OCI-LY7 (cell line): ENCODE data around the gene SESN2. TPM values are rescaled to one million over a fixed set of nuclear protein-coding genes. Genes with fewer than 3 reads are reported as not detected.

Source experiments
- BruUV-seq: library from RNA; stranded (reverse); fragments of 400-500 nt; replicated peaks from 2 replicates; lab custom pipeline; 2021; lab: Mats Ljungman, UMichigan
- CTCF ChIA-PET: fragments of 300-600 bp; sonication (Branson Sonifier 250); formaldehyde crosslinking; loops from one replicate; lab custom pipeline; 2022; ENCODE audit warnings: antibody characterized with exemption; ENCODE audit not compliant: unreplicated experiment; lab: Charles Lee
- POLR2A ChIA-PET: fragments of 300-600 bp; sonication (Branson Sonifier 250); formaldehyde crosslinking; loops from one replicate; lab custom pipeline; 2022; ENCODE audit warnings: antibody characterized with exemption; lab: Charles Lee
- DNase-seq: peaks from one replicate; pipeline ENCODE4 v3.0.0-alpha.2; 2015; ENCODE audit warnings: low spot score
- H2AFZ ChIP-seq: fragments of 200-600 bp; sonication (generic), shearing (Covaris generic); 2 replicates; pipeline ENCODE4 v1.6.1; 2014; ENCODE audit warnings: mild to moderate bottlenecking, antibody characterized with exemption, low read length, moderate library complexity
- H3K27ac ChIP-seq: fragments of 200-600 bp; sonication (generic); 2 replicates; pipeline ENCODE4 v1.5.1; 2014; ENCODE audit warnings: mixed run types, low read depth, mild to moderate bottlenecking, moderate library complexity, low read length, inconsistent platforms; ENCODE audit not compliant: poor library complexity, severe bottlenecking
- H3K36me3 ChIP-seq: fragments of 200-600 bp; sonication (generic); 2 replicates; pipeline ENCODE4 v1.6.1; 2014; ENCODE audit warnings: mild to moderate bottlenecking, antibody characterized with exemption, low read length, moderate library complexity, mixed read lengths; ENCODE audit not compliant: insufficient read depth
- H3K4me1 ChIP-seq: fragments of 200-600 bp; sonication (generic); 2 replicates; pipeline ENCODE4 v1.5.1; 2014; ENCODE audit warnings: mild to moderate bottlenecking, low read length; ENCODE audit not compliant: insufficient read depth, poor library complexity, severe bottlenecking
- H3K4me2 ChIP-seq: fragments of 200-600 bp; sonication (generic); 2 replicates; pipeline ENCODE4 v1.6.1; 2014; ENCODE audit warnings: mild to moderate bottlenecking, low read length
- H3K4me3 ChIP-seq: fragments of 200-600 bp; sonication (generic); 2 replicates; pipeline ENCODE4 v1.5.1; 2014; ENCODE audit warnings: mild to moderate bottlenecking, low read depth, low read length; ENCODE audit not compliant: poor library complexity, severe bottlenecking
- H3K79me2 ChIP-seq: fragments of 200-600 bp; sonication (generic); 2 replicates; pipeline ENCODE4 v1.6.1; 2016; ENCODE audit warnings: low read depth, mild to moderate bottlenecking, low read length, moderate library complexity, mixed read lengths; ENCODE audit not compliant: insufficient read depth
- H3K9me2 ChIP-seq: fragments of 200-600 bp; sonication (generic); 2 replicates; pipeline ENCODE4 v1.6.1; 2016; ENCODE audit warnings: mild to moderate bottlenecking, low read length, mixed read lengths; ENCODE audit not compliant: insufficient read depth
- H3K9me3 ChIP-seq: fragments of 200-600 bp; sonication (generic); 2 replicates; pipeline ENCODE4 v1.6.1; 2014; ENCODE audit warnings: mild to moderate bottlenecking, mixed run types, low read length, mixed read lengths
- H4K20me1 ChIP-seq: fragments of 200-600 bp; sonication (generic); 2 replicates; pipeline ENCODE4 v1.6.1; 2014; ENCODE audit warnings: mild to moderate bottlenecking, antibody characterized with exemption, low read length, moderate library complexity, mixed read lengths; ENCODE audit not compliant: insufficient read depth
- CTCF ChIP-seq: fragments of 200-600 bp; sonication (generic); conservative IDR thresholded peaks from 2 replicates; pipeline ENCODE4 v1.5.1; 2014; ENCODE audit warnings: mild to moderate bottlenecking, antibody characterized with exemption, low read length, moderate library complexity, mixed read lengths
- EZH2phosphoT487 ChIP-seq: fragments of 200-600 bp; sonication (generic); IDR thresholded peaks from 2 replicates; pipeline ENCODE4 v1.6.1; 2018; ENCODE audit warnings: low read depth, borderline replicate concordance, mild to moderate bottlenecking, mixed run types, antibody characterized with exemption, low read length, moderate library complexity, mixed read lengths
- intact Hi-C: fragments of 100-400 bp; cut with micrococcal nuclease; formaldehyde crosslinking; loops from one replicate; pipeline ENCODE4 v1.10.0; 2022; ENCODE audit not compliant: unreplicated experiment
- total RNA-seq, 2 experiments: library from RNA; depleted of rRNA in 1 of 2; stranded (reverse); fragments of >200 nt in 1 of 2; shearing (Covaris generic) in 1 of 2; gene quantifications; 2 replicates each; pipeline ENCODE4 v1.2.3, GENCODE V29; 2014 to 2022

SESN2 gene
- total RNA-seq, 2 experiments from 2014 or later, result 22.8 to 41.2 TPM

- Histone ChIP-seq H3K4me2 (peak overlapping the region; percentile 31), H2AFZ (no peak overlapping the region), H4K20me1 (no peaks in the 10 kb centered on the region), H3K4me1 (peaks cover 70% of the 10 kb centered on the region), H3K36me3 (peaks cover 49% of the 10 kb centered on the region), H3K9me2 (no peaks in the 10 kb centered on the region), H3K9me3 (no peaks in the 10 kb centered on the region), H3K4me3 (no peak overlapping the region), H3K79me2 (peaks cover 52% of the 10 kb centered on the region), H3K27ac (peak overlapping the region; percentile 54)
- intact Hi-C loops, result no loop called here
- TF ChIP-seq CTCF (no peak), EZH2phosphoT487 (no peak)
- DNase-seq, result no peak
- CTCF ChIA-PET, result no interaction called here
- POLR2A ChIA-PET, result interaction anchor here (0.6 to 0.9 kb wide), 3 partner anchors 17 to 218 kb away, joined by 3 to 5 read pairs (median 3); no protein-coding TSS in a partner anchor
- no TSS peak for BruUV-seq
Measured at GRCh38 chr1:28239004-28239403, 20.3 kb upstream of the SESN2 start.

- Histone ChIP-seq H2AFZ (no peak overlapping the region), H3K4me1 (peaks cover 78% of the 10 kb centered on the region), H3K9me2 (no peaks in the 10 kb centered on the region), H4K20me1 (no peaks in the 10 kb centered on the region), H3K27ac (no peak overlapping the region), H3K4me2 (no peak overlapping the region), H3K36me3 (peaks cover 49% of the 10 kb centered on the region), H3K79me2 (peaks cover 52% of the 10 kb centered on the region), H3K9me3 (no peaks in the 10 kb centered on the region), H3K4me3 (no peak overlapping the region)
- ChIA-PET CTCF (no interaction called here), POLR2A (no interaction called here)
- DNase-seq, result no peak
- BruUV-seq, result no TSS peak
- no peak for TF ChIP-seq EZH2phosphoT487
- no peak for TF ChIP-seq CTCF
- intact Hi-C loops, result no loop called here
Measured at GRCh38 chr1:28240024-28240423, 19.3 kb upstream of the SESN2 start.

GRCh38 chr1:28241638-28242241 is 17.6 kb upstream of the SESN2 start:
- Histone ChIP-seq H3K4me1 (peaks cover 80% of the 10 kb centered on the region), H2AFZ (no peak overlapping the region), H3K27ac (peak overlapping the region; percentile 88), H3K4me2 (peak overlapping the region; percentile 69), H3K9me2 (no peaks in the 10 kb centered on the region), H3K79me2 (peaks cover 56% of the 10 kb centered on the region), H3K36me3 (peaks cover 48% of the 10 kb centered on the region), H3K9me3 (no peaks in the 10 kb centered on the region), H4K20me1 (no peaks in the 10 kb centered on the region), H3K4me3 (peak overlapping the region; percentile 5)
- BruUV-seq, result no TSS peak
- POLR2A ChIA-PET, result interaction anchor here (0.6 to 1.5 kb wide), 3 partner anchors 16 to 96 kb away, joined by 3 to 4 read pairs (median 4); no protein-coding TSS in a partner anchor
- CTCF ChIA-PET, result no interaction called here
- intact Hi-C loops, result no loop called here
- TF ChIP-seq EZH2phosphoT487, result no peak
- TF ChIP-seq CTCF, result no peak
- DNase-seq, result no peak
